NCI-H2196 (cell line): ENCODE measurements around the gene DIP2B.
A peak's percentile ranks its signal among the peaks of the same experiment; 100 is the strongest.
"Not testable (repeated sequence)": the region's sequence is repeated elsewhere in the genome, so short reads cannot be mapped to it uniquely, and the experiment has no call there.

ENCODE experiments used
- DNase-seq: peaks from one replicate; lab custom pipeline; 2025; ENCODE audit not compliant: unreplicated experiment; lab: John Stamatoyannopoulos, UW

The DIP2B gene

GRCh38 chr12:50520416-50521207 lies 15.8 kb downstream of the DIP2B start:
- DNase-seq, result no peak

GRCh38 chr12:50521781-50522180 lies 17.0 kb downstream of the DIP2B start:
- not testable (repeated sequence) for DNase-seq

- DNase-seq, result no peak
Measured at GRCh38 chr12:50523772-50524171, 19.0 kb downstream of the DIP2B start.

GRCh38 chr12:50524621-50525020 lies 19.8 kb downstream of the DIP2B start:
- no peak for DNase-seq

- DNase-seq, result no peak
Measured at GRCh38 chr12:50525422-50525821, 20.6 kb downstream of the DIP2B start.

GRCh38 chr12:50527359-50527726 lies 22.6 kb downstream of the DIP2B start:
- DNase-seq, result no peak

- no peak for DNase-seq
Measured at GRCh38 chr12:50528800-50529199, 24.0 kb downstream of the DIP2B start.

- no peak for DNase-seq
Measured at GRCh38 chr12:50529345-50529744, 24.6 kb downstream of the DIP2B start.

- no peak for DNase-seq
Measured at GRCh38 chr12:50530532-50530931, 25.7 kb downstream of the DIP2B start.

- DNase-seq, result no peak
Measured at GRCh38 chr12:50533203-50533584, 28.4 kb downstream of the DIP2B start.

GRCh38 chr12:50533971-50534370 lies 29.2 kb downstream of the DIP2B start:
- no peak for DNase-seq

GRCh38 chr12:50536831-50537537 lies 32.2 kb downstream of the DIP2B start:
- DNase-seq, result no peak

GRCh38 chr12:50537538-50537919 lies 32.7 kb downstream of the DIP2B start:
- peak; percentile 16 for DNase-seq

GRCh38 chr12:50538182-50538581 lies 33.4 kb downstream of the DIP2B start:
- no peak for DNase-seq

- DNase-seq, result no peak
Measured at GRCh38 chr12:50541139-50541538, 36.4 kb downstream of the DIP2B start.

- DNase-seq, result peak; percentile 49
Measured at GRCh38 chr12:50542448-50542847, 37.7 kb downstream of the DIP2B start.

GRCh38 chr12:50543188-50543587 lies 38.4 kb downstream of the DIP2B start:
- DNase-seq, result not testable (repeated sequence)

- no peak for DNase-seq
Measured at GRCh38 chr12:50545213-50545612, 40.4 kb downstream of the DIP2B start.

- no peak for DNase-seq
Measured at GRCh38 chr12:50545786-50546185, 41.0 kb downstream of the DIP2B start.

- DNase-seq, result no peak
Measured at GRCh38 chr12:50546441-50547318, 41.9 kb downstream of the DIP2B start.

GRCh38 chr12:50547742-50548141 lies 43.0 kb downstream of the DIP2B start:
- DNase-seq, result no peak

- no peak for DNase-seq
Measured at GRCh38 chr12:50549885-50550284, 45.1 kb downstream of the DIP2B start.
